HEK293 (cell line): ENCODE data around the gene CR2.

Source experiments
- CTCF ChIP-seq: fragments of 450-650 bp; formaldehyde crosslinking; IDR thresholded peaks from 2 replicates; pipeline ENCODE4 v1.5.1; 2016; ENCODE audit warnings: missing biosample characterization, missing genetic modification characterization
- HOXA7 ChIP-seq: sonication (generic); formaldehyde crosslinking; IDR thresholded peaks from 2 replicates; pipeline ENCODE4 v1.8.1; 2022; ENCODE audit warnings: missing genetic modification reagents, borderline replicate concordance
- KLF16 ChIP-seq: fragments of 450-650 bp; formaldehyde crosslinking; IDR thresholded peaks from 2 replicates; pipeline ENCODE4 v1.5.1; 2017; ENCODE audit warnings: missing biosample characterization, missing genetic modification characterization
- PRDM10 ChIP-seq: fragments of 450-650 bp; formaldehyde crosslinking; IDR thresholded peaks from 2 replicates; pipeline ENCODE4 v1.5.1; 2016; ENCODE audit warnings: missing biosample characterization, missing genetic modification characterization
- ZBTB11 ChIP-seq: fragments of 450-650 bp; formaldehyde crosslinking; conservative IDR thresholded peaks from 2 replicates; pipeline ENCODE4 v1.5.1; 2016; ENCODE audit warnings: low read depth, missing biosample characterization, missing genetic modification characterization
- ZBTB8A ChIP-seq: fragments of 450-650 bp; formaldehyde crosslinking; IDR thresholded peaks from 2 replicates; pipeline ENCODE4 v1.5.1; 2016; ENCODE audit warnings: missing biosample characterization, missing genetic modification characterization
- ZFP3 ChIP-seq: fragments of 450-650 bp; formaldehyde crosslinking; IDR thresholded peaks from 2 replicates; pipeline ENCODE4 v1.5.1; 2016; ENCODE audit warnings: low read depth, missing biosample characterization, missing genetic modification characterization
- ZFP37 ChIP-seq: fragments of 450-650 bp; formaldehyde crosslinking; IDR thresholded peaks from 2 replicates; pipeline ENCODE4 v1.5.1; 2016; ENCODE audit warnings: missing biosample characterization, missing genetic modification characterization
- ZNF146 ChIP-seq: fragments of 450-650 bp; formaldehyde crosslinking; IDR thresholded peaks from 2 replicates; pipeline ENCODE4 v1.5.1; 2016; ENCODE audit warnings: missing biosample characterization, missing genetic modification characterization
- ZNF184 ChIP-seq: fragments of 450-650 bp; IDR thresholded peaks from 2 replicates; pipeline ENCODE4 v1.5.1; 2018; ENCODE audit warnings: missing biosample characterization, mild to moderate bottlenecking, missing genetic modification characterization
- ZNF23 ChIP-seq: fragments of 450-650 bp; formaldehyde crosslinking; IDR thresholded peaks from 2 replicates; pipeline ENCODE4 v1.5.1; 2016; ENCODE audit warnings: missing biosample characterization, missing genetic modification characterization, borderline replicate concordance
- ZNF362 ChIP-seq: fragments of 450-650 bp; formaldehyde crosslinking; IDR thresholded peaks from 2 replicates; pipeline ENCODE4 v1.5.1; 2016; ENCODE audit warnings: missing biosample characterization, missing genetic modification characterization
- ZNF600 ChIP-seq: fragments of 450-650 bp; formaldehyde crosslinking; IDR thresholded peaks from 2 replicates; pipeline ENCODE4 v1.5.1; 2016; ENCODE audit warnings: missing biosample characterization, missing genetic modification characterization

- TF ChIP-seq CTCF (tag by site-specific recombination) (no peak), ZNF146 (no peak), ZNF23 (tag by site-specific recombination) (no peak), KLF16 (tag by site-specific recombination) (no peak), PRDM10 (tag by site-specific recombination) (no peak), HOXA7 (no peak), ZNF184 (tag by site-specific recombination) (no peak), ZBTB8A (tag by site-specific recombination) (no peak), ZBTB11 (tag by site-specific recombination) (no peak), ZFP3 (tag by site-specific recombination) (no peak), ZNF362 (tag by site-specific recombination) (no peak), ZNF600 (no peak), ZFP37 (tag by site-specific recombination) (no peak)
Observed at GRCh38 chr1:207429963-207430362, 24.2 kb upstream of the CR2 start.
